GM19099 (cell line): ENCODE measurements around the gene SPRED2.

Experiments
- POLR2A ChIP-seq: IDR thresholded peaks from 3 replicates; pipeline ENCODE4 v1.6.1; 2011; ENCODE audit warnings: low read depth; ENCODE audit not compliant: insufficient read length; ENCODE audit errors: extremely low read depth

Gene SPRED2

DNA sequence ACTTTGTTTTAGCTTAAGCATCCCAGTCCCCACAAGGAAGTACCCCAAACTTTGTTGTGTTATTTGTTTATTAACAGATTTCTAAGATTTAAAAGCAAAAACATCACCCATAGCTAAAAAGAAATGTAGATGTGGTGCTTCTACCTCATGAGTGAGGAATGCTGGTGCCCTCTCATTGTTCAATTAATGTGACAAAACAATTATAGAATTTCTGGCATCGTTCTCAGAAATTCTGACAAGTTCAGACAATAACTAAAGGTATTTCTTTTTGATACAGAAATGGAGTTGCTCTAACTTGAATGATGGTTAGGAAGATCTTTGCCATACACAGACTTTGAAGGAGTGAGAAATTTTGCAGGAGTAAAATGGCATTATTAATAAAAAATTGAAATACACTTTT lies 42.9 kb downstream of the SPRED2 start:
- no peak for TF ChIP-seq POLR2A

DNA sequence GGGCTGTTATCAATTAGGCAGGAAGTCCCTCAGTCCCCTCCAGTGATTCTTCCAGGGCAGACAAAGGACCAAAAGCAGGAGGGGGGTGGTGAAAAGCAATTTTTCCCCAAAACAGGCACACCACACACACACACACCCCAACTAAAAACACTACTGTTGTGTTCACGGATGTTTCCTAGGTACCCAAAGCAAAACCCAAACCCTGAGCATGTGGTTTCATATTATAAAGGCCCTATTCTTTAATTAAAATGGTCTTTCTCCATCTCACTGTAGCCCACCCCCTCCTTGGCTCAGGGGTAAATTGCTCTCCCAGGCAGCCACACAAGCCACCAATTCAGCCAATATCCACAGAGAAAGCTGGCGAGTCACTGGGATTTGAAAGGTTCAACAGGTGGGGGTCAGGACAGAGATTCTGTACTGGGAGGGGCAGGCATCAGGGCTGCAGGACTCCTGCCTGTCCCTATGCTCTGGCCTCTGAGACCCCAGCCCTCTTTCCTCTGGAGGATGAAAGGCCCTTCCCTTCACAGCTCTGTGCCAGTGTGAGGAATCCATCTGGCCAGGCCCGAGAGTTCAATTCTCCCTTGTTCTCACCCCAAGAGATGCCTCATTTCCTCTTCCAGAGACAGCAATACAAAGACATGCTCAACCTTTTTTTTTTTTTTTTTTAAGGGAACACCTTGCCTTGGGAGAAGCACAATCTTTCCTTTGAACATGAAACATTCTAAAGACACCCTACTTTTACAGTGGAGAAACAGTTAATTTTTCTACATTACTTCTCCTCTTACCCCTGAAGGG lies 43.6 kb downstream of the SPRED2 start:
- TF ChIP-seq POLR2A, result no peak

DNA sequence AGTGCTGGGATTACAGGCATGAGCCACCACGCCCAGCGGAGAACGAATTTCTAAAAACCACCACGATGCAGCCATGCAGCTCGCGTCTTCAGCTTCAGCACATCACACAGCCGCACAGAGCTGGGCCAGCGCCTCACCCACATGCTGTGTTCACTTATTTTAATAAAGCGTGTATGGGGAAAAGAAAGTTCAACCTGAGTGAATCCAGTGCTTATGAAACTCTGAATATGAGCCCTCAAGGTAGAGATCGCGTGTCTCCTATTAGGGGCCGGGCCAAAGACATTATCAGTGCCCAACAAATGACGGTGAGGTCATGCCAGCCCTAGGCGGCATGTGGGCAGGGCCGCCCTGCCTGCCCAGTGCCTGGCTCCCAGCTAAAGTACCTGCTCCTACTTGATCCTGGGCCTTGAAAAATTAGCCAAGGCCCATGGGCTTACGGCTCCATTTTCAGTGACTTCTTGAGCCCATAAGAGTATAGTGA lies 44.3 kb downstream of the SPRED2 start:
- TF ChIP-seq POLR2A, result no peak

- no peak for TF ChIP-seq POLR2A
Measured at GRCh38 chr2:65386989-65387388, 45.4 kb downstream of the SPRED2 start.

DNA sequence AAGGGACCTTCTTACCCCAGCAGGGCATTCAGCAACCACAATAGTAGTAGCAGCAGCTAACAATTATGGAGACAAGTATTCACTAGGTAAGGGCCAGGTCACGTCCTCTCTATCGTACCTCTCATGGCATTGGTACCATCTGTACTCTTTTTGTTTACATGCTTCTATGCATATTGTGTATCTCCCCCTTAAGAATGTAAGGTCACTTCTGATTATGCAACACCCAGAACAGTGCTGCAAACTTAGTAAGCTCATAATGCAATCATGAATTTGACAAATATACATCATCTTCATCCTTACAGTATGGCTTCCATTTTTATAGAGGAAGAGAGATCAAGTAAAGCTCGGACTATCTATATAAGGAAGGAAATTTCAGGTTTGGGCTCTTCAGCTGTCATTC lies 46.1 kb downstream of the SPRED2 start:
- no peak for TF ChIP-seq POLR2A

GRCh38 chr2:65383541-65384488 lies 48.6 kb downstream of the SPRED2 start:
- TF ChIP-seq POLR2A, result no peak

DNA sequence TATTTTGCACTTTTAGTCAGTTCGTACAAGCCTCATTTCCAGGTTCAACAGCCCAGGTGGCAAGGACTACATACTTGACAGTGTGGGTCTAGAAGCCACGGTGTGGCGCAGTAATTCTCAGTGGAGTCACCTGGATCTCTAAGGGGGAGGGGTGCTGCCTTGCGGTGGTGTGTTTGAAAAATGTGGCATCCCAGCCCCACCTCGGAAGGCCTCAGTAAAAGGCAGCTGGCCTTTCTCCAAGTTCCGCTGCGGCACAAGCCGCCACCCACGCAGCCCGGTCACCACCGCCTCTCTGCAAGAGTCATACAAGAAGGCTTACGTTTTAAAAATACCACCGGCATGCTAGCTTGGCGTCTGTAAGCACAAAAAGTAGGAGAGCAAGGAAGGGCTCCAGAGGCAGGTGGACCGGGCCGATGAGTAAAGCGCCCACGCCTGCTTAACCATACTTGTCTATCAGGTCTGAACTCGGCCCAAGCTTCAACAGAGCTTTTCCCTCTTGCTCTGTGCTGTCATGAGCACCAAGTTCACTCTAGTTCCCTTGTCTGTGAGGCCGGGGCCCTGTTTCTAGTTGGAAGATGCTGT lies 49.5 kb downstream of the SPRED2 start:
- TF ChIP-seq POLR2A, result no peak

DNA sequence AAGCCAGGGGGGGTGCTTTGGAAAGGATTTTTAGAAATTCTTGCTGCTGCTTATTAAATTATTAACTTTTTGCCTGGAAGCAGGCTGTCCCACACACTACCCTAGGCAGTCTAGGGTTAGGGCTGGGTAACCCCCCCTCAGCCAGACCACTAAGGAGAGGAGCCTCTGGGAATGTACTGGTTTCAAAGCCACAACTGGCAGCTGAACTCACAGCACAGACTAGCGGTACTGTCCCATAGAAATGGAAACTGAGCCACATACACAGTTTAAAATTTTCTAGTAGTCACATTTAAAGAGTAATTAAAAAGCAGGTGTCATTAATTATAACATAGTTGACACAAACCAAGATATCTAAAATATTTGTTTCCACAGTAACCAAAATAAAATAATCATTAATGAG lies 50.1 kb downstream of the SPRED2 start:
- TF ChIP-seq POLR2A, result no peak

GRCh38 chr2:65381607-65382051 lies 50.8 kb downstream of the SPRED2 start:
- TF ChIP-seq POLR2A, result no peak

- TF ChIP-seq POLR2A, result no peak
Measured at GRCh38 chr2:65380255-65380654, 52.1 kb downstream of the SPRED2 start.

GRCh38 chr2:65379721-65380171 lies 52.7 kb downstream of the SPRED2 start:
- TF ChIP-seq POLR2A, result no peak

GRCh38 chr2:65379223-65379622 lies 53.2 kb downstream of the SPRED2 start:
- TF ChIP-seq POLR2A, result no peak

GRCh38 chr2:65378290-65378689 lies 54.1 kb downstream of the SPRED2 start:
- no peak for TF ChIP-seq POLR2A

- no peak for TF ChIP-seq POLR2A
Measured at GRCh38 chr2:65377556-65378192, 54.7 kb downstream of the SPRED2 start.

- TF ChIP-seq POLR2A, result no peak
Measured at GRCh38 chr2:65375723-65376122, 56.7 kb downstream of the SPRED2 start.
